GM23248 (cell line): ENCODE measurements around the gene CDK5RAP3. TPM values are rescaled to one million over a fixed set of nuclear protein-coding genes. Genes with fewer than 3 reads are reported as not detected.

Experiments
- DNase-seq: peaks from one replicate; pipeline ENCODE4 v3.0.0-alpha.2; 2015
- H2AFZ ChIP-seq: fragments of 200-600 bp; sonication (generic); 2 replicates; pipeline ENCODE4 v1.6.1; 2016; ENCODE audit warnings: antibody characterized with exemption
- H3F3A ChIP-seq: fragments of 200-600 bp; sonication (generic); 2 replicates; pipeline ENCODE4 v1.6.1; 2016; ENCODE audit warnings: mild to moderate bottlenecking, antibody characterized with exemption, mixed run types; ENCODE audit not compliant: insufficient read depth
- H3K27ac ChIP-seq: fragments of 200-600 bp; sonication (generic); 2 replicates; pipeline ENCODE4 v1.5.1; 2016; ENCODE audit warnings: mild to moderate bottlenecking
- H3K27me3 ChIP-seq: fragments of 200-600 bp; sonication (generic); replicated peaks from 2 replicates; pipeline ENCODE4 v1.6.1; 2016; ENCODE audit warnings: mild to moderate bottlenecking; ENCODE audit not compliant: insufficient read depth
- H3K36me3 ChIP-seq: fragments of 200-600 bp; sonication (generic); 2 replicates; pipeline ENCODE4 v1.6.1; 2016; ENCODE audit warnings: low read depth, mild to moderate bottlenecking
- H3K4me1 ChIP-seq: fragments of 200-600 bp; sonication (generic); 2 replicates; pipeline ENCODE4 v1.6.1; 2016; ENCODE audit warnings: mild to moderate bottlenecking; ENCODE audit not compliant: insufficient read depth
- H3K4me2 ChIP-seq: fragments of 200-600 bp; sonication (generic); one replicate; pipeline ENCODE4 v1.6.1; 2016; ENCODE audit warnings: mild to moderate bottlenecking; ENCODE audit not compliant: unreplicated experiment
- H3K4me3 ChIP-seq: fragments of 200-600 bp; sonication (generic); 2 replicates; pipeline ENCODE4 v1.5.1; 2016; ENCODE audit warnings: mild to moderate bottlenecking
- H3K79me2 ChIP-seq: fragments of 200-600 bp; sonication (generic); 2 replicates; pipeline ENCODE4 v1.6.1; 2016; ENCODE audit warnings: mild to moderate bottlenecking; ENCODE audit not compliant: insufficient read depth
- H3K9ac ChIP-seq: fragments of 200-600 bp; sonication (generic); 2 replicates; pipeline ENCODE4 v1.6.1; 2016; ENCODE audit warnings: mild to moderate bottlenecking
- H3K9me2 ChIP-seq: fragments of 200-600 bp; sonication (generic); 2 replicates; pipeline ENCODE4 v1.6.1; 2016; ENCODE audit warnings: mixed run types, mild to moderate bottlenecking, moderate library complexity; ENCODE audit not compliant: insufficient read depth
- H3K9me3 ChIP-seq: fragments of 200-600 bp; sonication (generic); one replicate; pipeline ENCODE4 v1.6.1; 2017; ENCODE audit warnings: low read depth
- H4K20me1 ChIP-seq: fragments of 200-600 bp; sonication (generic); 2 replicates; pipeline ENCODE4 v1.6.0; 2016; ENCODE audit not compliant: insufficient read depth
- EZH2 ChIP-seq: fragments of 200-600 bp; sonication (generic); IDR thresholded peaks from 2 replicates; pipeline ENCODE4 v1.6.1; 2018; ENCODE audit warnings: antibody characterized with exemption, mild to moderate bottlenecking; ENCODE audit not compliant: insufficient read depth, poor library complexity, severe bottlenecking
- EZH2phosphoT487 ChIP-seq: fragments of 200-600 bp; sonication (generic); IDR thresholded peaks from 2 replicates; pipeline ENCODE4 v1.6.1; 2018; ENCODE audit warnings: antibody characterized with exemption, moderate library complexity, mild to moderate bottlenecking, low read depth; ENCODE audit not compliant: insufficient read depth
- WGBS, 2 experiments: methylation state at CpG; one replicate each; pipeline ENCODE4 v1.1.6; 2015 to 2017; ENCODE audit warnings: low lambda C conversion rate in 2 of 2, low coverage in 1 of 2; ENCODE audit errors: missing lambda C conversion rate in 2 of 2; 5-methylcytosine and 5-hydroxymethylcytosine counted together
- in situ Hi-C: fragments of 300-500 bp; cut with MboI; formaldehyde crosslinking; loops from 2 replicates; pipeline ENCODE4 v1.15.0; 2020
- polyA plus RNA-seq: library from polyadenylated mRNA; unstranded; fragments of >200 nt; fragmentation: Nextera tagmentation; extraction: Ambion mirVana; gene quantifications from 2 replicates; pipeline ENCODE4 v1.2.1, GENCODE V29; 2016
- total RNA-seq: library from RNA; depleted of rRNA; stranded (reverse); fragments of >200 nt; shearing (Covaris generic); gene quantifications from 2 replicates; pipeline ENCODE4 v1.2.3, GENCODE V29; 2014

The CDK5RAP3 gene
- total and polyA plus RNA-seq, 2 experiments from 2014 or later = 61.7 to 92.2 TPM

GRCh38 chr17:47968836-47969235, 2.1 kb upstream of the CDK5RAP3 start:
- no peak overlapping the region for H3K9ac ChIP-seq
- H3K79me2 ChIP-seq = peaks cover 19% of the 10 kb centered on the region
- no peak overlapping the region for H3K4me3 ChIP-seq
- DNase-seq = no peak
- H3K4me1 ChIP-seq = peaks cover 27% of the 10 kb centered on the region
- no peaks in the 10 kb centered on the region for H3K9me2 ChIP-seq
- H3K4me2 ChIP-seq = no peak overlapping the region
- no peaks in the 10 kb centered on the region for H4K20me1 ChIP-seq
- no peaks in the 10 kb centered on the region for H3K9me3 ChIP-seq
- WGBS, 2 experiments = 77 to 78% methylated on average over 5 of the region's 5 CpGs
- in situ Hi-C loops = no loop called here
- TF ChIP-seq EZH2 (no peak), EZH2phosphoT487 (no peak)
- no peaks in the 10 kb centered on the region for H3K27me3 ChIP-seq
- H3F3A ChIP-seq = peaks cover 15% of the 10 kb centered on the region; the same call in 1 of the 2 replicates
- no peak overlapping the region for H2AFZ ChIP-seq
- H3K27ac ChIP-seq = peak overlapping the region; percentile 90; the same call in 1 of the 2 replicates
- peaks cover 4% of the 10 kb centered on the region; the same call in 1 of the 2 replicates for H3K36me3 ChIP-seq

DNA sequence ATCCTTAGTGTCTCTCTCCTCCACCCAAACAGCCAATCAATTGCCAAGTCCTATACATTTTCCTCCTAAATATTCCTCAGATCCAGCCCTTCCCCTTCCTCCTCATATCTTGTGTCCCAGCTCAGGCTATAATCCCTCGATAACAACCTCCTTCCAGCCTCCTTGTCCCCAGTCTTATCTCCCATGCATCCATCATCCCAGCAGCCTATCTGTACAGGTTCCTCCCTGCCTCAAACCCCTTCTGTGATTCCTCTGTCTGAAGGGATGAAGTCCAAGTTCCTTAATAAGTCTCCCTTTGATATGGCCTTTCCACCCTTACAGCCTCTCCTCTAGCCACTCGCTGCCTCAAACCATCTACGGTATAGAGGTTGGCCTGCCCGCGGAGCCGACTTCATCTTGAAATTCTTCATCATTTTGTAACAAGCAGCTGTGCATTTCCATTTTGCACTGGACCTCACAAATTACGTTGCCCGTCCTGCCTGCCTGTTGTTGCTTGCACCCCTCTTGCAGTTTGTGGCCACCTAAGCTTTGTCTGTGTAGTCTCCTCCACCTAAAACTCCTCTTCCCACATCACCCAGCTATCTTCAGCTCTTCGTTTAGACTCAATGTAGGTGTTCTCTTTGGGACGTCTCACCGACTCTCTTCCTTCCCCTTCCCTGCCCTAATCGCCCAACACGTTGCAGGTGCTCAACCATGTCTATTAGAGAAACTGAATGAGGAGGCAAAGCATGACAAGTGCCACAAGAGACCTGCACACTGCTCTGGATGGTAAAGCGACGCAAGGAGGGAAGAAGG, 786 bp upstream of the CDK5RAP3 start:
- in situ Hi-C loops = no loop called here
- Histone ChIP-seq H3K4me3 (peak overlapping the region; percentile 48), H3K4me2 (peak overlapping the region; percentile 61), H3K9me3 (no peaks in the 10 kb centered on the region), H3K9ac (0 out of 2 replicates have a peak overlapping the region, but pooled peaks have one; percentile 32), H3K27me3 (no peaks in the 10 kb centered on the region), H3K36me3 (peaks cover 9% of the 10 kb centered on the region; the same call in 1 of the 2 replicates), H2AFZ (peak overlapping the region; percentile 92), H3F3A (peaks cover 15% of the 10 kb centered on the region; the same call in 1 of the 2 replicates), H4K20me1 (no peaks in the 10 kb centered on the region), H3K4me1 (peaks cover 27% of the 10 kb centered on the region), H3K79me2 (peaks cover 19% of the 10 kb centered on the region), H3K27ac (no peak overlapping the region), H3K9me2 (no peaks in the 10 kb centered on the region)
- DNase-seq = no peak
- WGBS, 2 experiments = 43 to 48% methylated on average over 15 of the region's 15 CpGs
- TF ChIP-seq EZH2phosphoT487 (no peak), EZH2 (no peak)

DNA sequence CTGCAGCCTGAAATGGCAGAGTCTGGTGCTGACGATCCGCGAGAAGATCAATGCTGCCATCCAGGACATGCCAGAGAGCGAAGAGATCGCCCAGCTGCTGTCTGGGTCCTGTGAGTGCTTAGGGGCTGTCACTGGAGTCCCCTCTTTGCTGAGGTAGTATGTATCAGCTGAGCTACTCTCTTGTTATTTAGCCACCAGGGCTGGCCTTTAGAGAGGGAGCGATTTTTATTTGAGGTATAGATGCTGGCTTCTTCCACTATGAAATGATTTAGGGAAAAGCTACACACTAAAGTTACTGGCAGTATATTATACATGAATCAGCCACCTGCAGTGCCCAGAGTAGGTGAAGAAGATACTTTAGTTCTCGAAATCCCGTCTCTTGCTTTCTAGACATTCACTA, 2.6 kb downstream of the CDK5RAP3 start:
- in situ Hi-C loops = no loop called here
- H3K9me3 ChIP-seq = no peaks in the 10 kb centered on the region
- H3K4me3 ChIP-seq = no peak overlapping the region
- no peak for TF ChIP-seq EZH2phosphoT487
- H4K20me1 ChIP-seq = no peaks in the 10 kb centered on the region
- H3K4me2 ChIP-seq = no peak overlapping the region
- H3K4me1 ChIP-seq = peaks cover 9% of the 10 kb centered on the region
- 89 to 93% methylated on average over 8 of the region's 8 CpGs for WGBS, 2 experiments
- DNase-seq = no peak
- no peaks in the 10 kb centered on the region for H3K9me2 ChIP-seq
- peak overlapping the region; percentile 24; the same call in 1 of the 2 replicates for H3K9ac ChIP-seq
- H3K79me2 ChIP-seq = peaks cover 19% of the 10 kb centered on the region
- H3K27ac ChIP-seq = no peak overlapping the region
- H3F3A ChIP-seq = no peaks in the 10 kb centered on the region; the same call in 1 of the 2 replicates
- H3K36me3 ChIP-seq = peaks cover 14% of the 10 kb centered on the region; the same call in 1 of the 2 replicates
- no peaks in the 10 kb centered on the region for H3K27me3 ChIP-seq
- no peak overlapping the region for H2AFZ ChIP-seq

DNA sequence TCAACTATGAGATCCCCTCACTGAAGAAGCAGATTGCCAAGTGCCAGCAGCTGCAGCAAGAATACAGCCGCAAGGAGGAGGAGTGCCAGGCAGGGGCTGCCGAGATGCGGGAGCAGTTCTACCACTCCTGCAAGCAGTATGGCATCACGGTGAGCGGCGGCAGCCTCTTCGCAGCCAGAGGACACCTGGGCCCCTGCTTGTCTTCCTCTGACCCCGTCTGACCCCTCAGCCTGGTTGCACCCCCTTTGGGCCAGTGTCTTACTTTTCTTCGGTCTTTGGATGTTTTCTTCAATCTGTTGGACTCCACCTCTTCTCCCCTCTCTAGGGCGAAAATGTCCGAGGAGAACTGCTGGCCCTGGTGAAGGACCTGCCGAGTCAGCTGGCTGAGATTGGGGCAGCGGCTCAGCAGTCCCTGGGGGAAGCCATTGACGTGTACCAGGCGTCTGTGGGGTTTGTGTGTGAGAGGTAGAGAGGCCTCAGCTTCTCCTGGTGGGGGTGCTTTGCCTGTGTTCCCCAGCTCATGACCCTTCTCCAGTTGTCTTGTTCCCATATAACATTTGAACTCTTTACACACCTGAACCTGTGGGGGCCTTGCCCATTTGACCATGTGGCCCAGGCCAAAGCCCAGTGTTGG, 4.4 kb downstream of the CDK5RAP3 start:
- Histone ChIP-seq H3K9me2 (no peaks in the 10 kb centered on the region), H3K4me1 (peaks cover 8% of the 10 kb centered on the region), H2AFZ (no peak overlapping the region), H3K79me2 (peaks cover 19% of the 10 kb centered on the region), H3K4me3 (no peak overlapping the region), H3K36me3 (peaks cover 18% of the 10 kb centered on the region; the same call in 1 of the 2 replicates), H3K4me2 (no peak overlapping the region), H3F3A (no peaks in the 10 kb centered on the region), H3K27ac (no peak overlapping the region), H3K9ac (no peak overlapping the region), H3K27me3 (no peaks in the 10 kb centered on the region), H3K9me3 (no peaks in the 10 kb centered on the region), H4K20me1 (no peaks in the 10 kb centered on the region)
- no peak for DNase-seq
- 86% methylated on average over 15 of the region's 15 CpGs for WGBS, 2 experiments
- in situ Hi-C loops = loop anchor here (5.0 kb wide), 1 partner anchor 42 kb away; no protein-coding TSS in a partner anchor
- no peak for TF ChIP-seq EZH2phosphoT487
- no peak for TF ChIP-seq EZH2
